ENCODE measurements around the gene FEM1B.

- TF ChIP-seq EZH2 (IDR thresholded peaks at IDR 0.05; ENCODE audit: borderline replicate concordance) (no peak), CTCF (IDR thresholded peaks at IDR 0.05; ENCODE audit: poor library complexity) (peak; percentile 18), EZH2phosphoT487 (IDR thresholded peaks at IDR 0.05; ENCODE audit: low read depth, severe bottlenecking, unreplicated experiment) (no peak)
Measured at GRCh38 chr15:68256675-68257450, 20.7 kb upstream of the FEM1B start.
